Esophagus muscularis mucosa (tissue), 4 donors: Measurements from ENCODE around the gene IZUMO4. TPM values are rescaled to one million over a fixed set of nuclear protein-coding genes. Genes with fewer than 3 reads are reported as not detected.
A peak's percentile ranks its signal among the peaks of the same experiment; 100 is the strongest.

Experiments
- DNase-seq: peaks from one replicate; pipeline ENCODE4 v3.0.0-alpha.2; 2017; ENCODE audit errors: extremely low spot score
- H3K27ac ChIP-seq, 4 donors: fragments of 200-600 bp; sonication (generic); replicated peaks in 1 of 4; 1 replicate in 3 of 4; 2 replicates in 1 of 4; pipeline ENCODE4 v1.5.1; 2016 to 2019; ENCODE audit warnings: mild to moderate bottlenecking in 1 of 4
- H3K27me3 ChIP-seq, 4 donors: fragments of 200-600 bp; sonication (generic); one replicate each; pipeline versions ENCODE4 v1.5.1 to v1.6.0; 2016 to 2019
- H3K36me3 ChIP-seq, 4 donors: fragments of 200-600 bp; sonication (generic); one replicate each; pipeline ENCODE4 v1.5.1; 2016 to 2019
- H3K4me1 ChIP-seq, 4 donors: fragments of 200-600 bp; sonication (generic); one replicate each; pipeline ENCODE4 v1.5.1; 2016 to 2019
- H3K4me3 ChIP-seq, 4 donors: fragments of 200-600 bp; sonication (generic); 1 replicate in 2 of 4; 2 replicates in 2 of 4; pipeline ENCODE4 v1.5.1; 2016 to 2019; ENCODE audit warnings: mild to moderate bottlenecking in 4 of 4, moderate library complexity in 1 of 4
- H3K9me3 ChIP-seq, 4 donors: fragments of 200-600 bp; sonication (generic); 1 replicate in 3 of 4; 2 replicates in 1 of 4; pipeline ENCODE4 v1.5.1; 2016 to 2019
- EP300 ChIP-seq: sonication (generic); formaldehyde crosslinking; IDR thresholded peaks from one replicate; pipeline ENCODE4 v1.6.1; 2017; ENCODE audit warnings: antibody characterized with exemption
- POLR2A ChIP-seq: fragments of 450-650 bp; IDR thresholded peaks from one replicate; pipeline ENCODE4 v1.6.1; 2017; ENCODE audit warnings: antibody characterized with exemption, moderate library complexity, mild to moderate bottlenecking, low read depth
- POLR2AphosphoS5 ChIP-seq, 2 donors: sonication (generic); formaldehyde crosslinking; IDR thresholded peaks; one replicate each; pipeline ENCODE4 v1.6.1; 2017; ENCODE audit warnings: antibody characterized with exemption in 2 of 2
- WGBS: methylation state at CpG from one replicate; pipeline ENCODE4 v1.1.5; 2018; 5-methylcytosine and 5-hydroxymethylcytosine counted together
- intact Hi-C: fragments of 100-400 bp; cut with DNase I; formaldehyde crosslinking; loops from one replicate; pipeline ENCODE4 v1.15.1; 2023
- total RNA-seq, 4 donors: library from RNA; depleted of rRNA; stranded (reverse); fragments of >200 nt; gene quantifications; one replicate each; pipeline versions ENCODE4 v1.1.0 to v1.2.1, GENCODE V29; 2016
- TF ChIP-seq, protein P1 (sequence below), 3 experiments: fragments of 200-600 bp in 2 of 3; fragments of 450-650 bp in 1 of 3; sonication (generic) in 2 of 3; IDR thresholded peaks; one replicate each; pipeline ENCODE4 v1.5.1; 2017 to 2019; ENCODE audit warnings: antibody characterized with exemption in 3 of 3, mild to moderate bottlenecking in 2 of 3, moderate library complexity in 1 of 3

The IZUMO4 gene
- total RNA-seq, 4 donors from 2014 or later: 1.9 to 6.0 (median 3.9) TPM

GRCh38 chr19:2070986-2071673, 25.6 kb upstream of the IZUMO4 start:
- WGBS: 76% methylated on average over 13 of the region's 19 CpGs
- intact Hi-C loops: loop anchor here (5.0 kb wide), 1 partner anchor 144 kb away; no protein-coding TSS in a partner anchor
- DNase-seq: no peak
- Histone ChIP-seq H3K27ac (peak overlapping the region in 1 of 4 donors; percentile 11), H3K36me3 (peaks cover 44 to 54% (median 51%) of the 10 kb centered on the region in 4 donors), H3K9me3 (no peaks in the 10 kb centered on the region), H3K4me1 (peaks cover 7 to 29% (median 24%) of the 10 kb centered on the region in 4 donors), H3K4me3 (no peak overlapping the region), H3K27me3 (no peaks in the 10 kb centered on the region)
- TF ChIP-seq POLR2A (no peak), EP300 (no peak), POLR2AphosphoS5 (IDR thresholded peaks at IDR 0.05) (no peak)
- TF ChIP-seq, protein P1, sequence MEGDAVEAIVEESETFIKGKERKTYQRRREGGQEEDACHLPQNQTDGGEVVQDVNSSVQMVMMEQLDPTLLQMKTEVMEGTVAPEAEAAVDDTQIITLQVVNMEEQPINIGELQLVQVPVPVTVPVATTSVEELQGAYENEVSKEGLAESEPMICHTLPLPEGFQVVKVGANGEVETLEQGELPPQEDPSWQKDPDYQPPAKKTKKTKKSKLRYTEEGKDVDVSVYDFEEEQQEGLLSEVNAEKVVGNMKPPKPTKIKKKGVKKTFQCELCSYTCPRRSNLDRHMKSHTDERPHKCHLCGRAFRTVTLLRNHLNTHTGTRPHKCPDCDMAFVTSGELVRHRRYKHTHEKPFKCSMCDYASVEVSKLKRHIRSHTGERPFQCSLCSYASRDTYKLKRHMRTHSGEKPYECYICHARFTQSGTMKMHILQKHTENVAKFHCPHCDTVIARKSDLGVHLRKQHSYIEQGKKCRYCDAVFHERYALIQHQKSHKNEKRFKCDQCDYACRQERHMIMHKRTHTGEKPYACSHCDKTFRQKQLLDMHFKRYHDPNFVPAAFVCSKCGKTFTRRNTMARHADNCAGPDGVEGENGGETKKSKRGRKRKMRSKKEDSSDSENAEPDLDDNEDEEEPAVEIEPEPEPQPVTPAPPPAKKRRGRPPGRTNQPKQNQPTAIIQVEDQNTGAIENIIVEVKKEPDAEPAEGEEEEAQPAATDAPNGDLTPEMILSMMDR (IDR thresholded peaks at IDR 0.05): no peak

- Histone ChIP-seq H3K36me3 (peaks cover 62 to 72% (median 69%) of the 10 kb centered on the region in 4 donors), H3K27ac (no peak overlapping the region), H3K4me1 (peaks cover 7 to 29% (median 24%) of the 10 kb centered on the region in 4 donors), H3K4me3 (no peak overlapping the region), H3K27me3 (no peaks in the 10 kb centered on the region), H3K9me3 (no peaks in the 10 kb centered on the region)
- intact Hi-C loops: loop anchor here (5.0 kb wide), 1 partner anchor 146 kb away; no protein-coding TSS in a partner anchor
- DNase-seq: no peak
- WGBS: 84% methylated on average over 24 of the region's 32 CpGs
- TF ChIP-seq POLR2AphosphoS5 (IDR thresholded peaks at IDR 0.05) (no peak), POLR2A (no peak), EP300 (no peak)
- TF ChIP-seq, protein P1 (IDR thresholded peaks at IDR 0.05): no peak
Measured at GRCh38 chr19:2072757-2073551, 23.8 kb upstream of the IZUMO4 start.

GRCh38 chr19:2076526-2076944, 20.2 kb upstream of the IZUMO4 start:
- Histone ChIP-seq H3K4me3 (no peak overlapping the region), H3K4me1 (peaks cover 0 to 27% (median 22%) of the 10 kb centered on the region in 4 donors), H3K36me3 (peaks cover 68 to 100% (median 91%) of the 10 kb centered on the region in 4 donors), H3K27me3 (no peaks in the 10 kb centered on the region), H3K27ac (no peak overlapping the region), H3K9me3 (no peaks in the 10 kb centered on the region)
- no peak for DNase-seq
- WGBS: 99% methylated on average over 16 of the region's 32 CpGs
- TF ChIP-seq EP300 (no peak), POLR2A (no peak)
- TF ChIP-seq, protein P1 (IDR thresholded peaks at IDR 0.05): no peak
- intact Hi-C loops: no loop called here

DNA sequence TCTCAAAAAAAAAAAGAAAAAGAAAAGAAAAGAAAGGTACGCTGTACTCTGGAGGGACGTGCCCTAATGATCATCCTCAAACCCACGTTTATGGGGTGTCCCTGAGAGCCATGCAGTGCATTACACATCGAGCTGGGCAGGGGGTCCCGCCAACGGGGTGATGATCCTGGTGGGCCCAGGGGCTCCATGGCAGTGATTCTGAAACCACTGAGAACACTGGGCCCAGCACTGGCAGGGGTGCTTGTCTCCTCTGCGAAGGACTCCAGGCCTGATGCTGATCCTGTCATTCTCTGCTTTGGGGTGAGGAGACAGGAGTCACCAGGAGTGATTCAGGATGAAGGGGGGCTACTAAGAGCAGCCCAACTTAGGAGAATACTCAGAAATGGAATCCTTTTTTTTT, 19.3 kb upstream of the IZUMO4 start:
- H3K4me1 ChIP-seq: peaks cover 0 to 35% (median 29%) of the 10 kb centered on the region in 4 donors
- H3K27ac ChIP-seq: no peak overlapping the region
- no peak for DNase-seq
- no peak overlapping the region for H3K4me3 ChIP-seq
- WGBS: 87% methylated on average over 7 of the region's 7 CpGs
- H3K9me3 ChIP-seq: no peaks in the 10 kb centered on the region
- peaks cover 62 to 99% (median 87%) of the 10 kb centered on the region in 4 donors for H3K36me3 ChIP-seq
- TF ChIP-seq POLR2AphosphoS5 (IDR thresholded peaks at IDR 0.05): no peak
- no peak for TF ChIP-seq POLR2A
- TF ChIP-seq, protein P1 (IDR thresholded peaks at IDR 0.05): no peak
- TF ChIP-seq EP300: no peak
- no peaks in the 10 kb centered on the region for H3K27me3 ChIP-seq
- intact Hi-C loops: no loop called here
